RPMI8226 (cell line): ENCODE measurements around the gene ITPRID2.

Source experiments
- DNase-seq: peaks from one replicate; pipeline ENCODE4 v3.0.0-alpha.2; 2015

Gene ITPRID2

GRCh38 chr2:181882246-181883020, 9.1 kb upstream of the ITPRID2 start:
- no peak for DNase-seq

GRCh38 chr2:181884601-181885000, 6.9 kb upstream of the ITPRID2 start:
- DNase-seq = no peak

- DNase-seq = no peak
Measured at GRCh38 chr2:181885096-181885495, 6.4 kb upstream of the ITPRID2 start.

GRCh38 chr2:181886192-181886591, 5.3 kb upstream of the ITPRID2 start:
- DNase-seq = no peak

GRCh38 chr2:181887045-181887444, 4.5 kb upstream of the ITPRID2 start:
- DNase-seq = no peak

GRCh38 chr2:181889776-181890175, 1.8 kb upstream of the ITPRID2 start:
- no peak for DNase-seq

GRCh38 chr2:181890271-181890670, 1.3 kb upstream of the ITPRID2 start:
- DNase-seq = no peak

GRCh38 chr2:181891966-181892798, 652 bp downstream of the ITPRID2 start:
- DNase-seq = peak; percentile 81

GRCh38 chr2:181892799-181893435, 1.4 kb downstream of the ITPRID2 start:
- no peak for DNase-seq

- no peak for DNase-seq
Measured at GRCh38 chr2:181894381-181894780, 2.9 kb downstream of the ITPRID2 start.

- DNase-seq = no peak
Measured at GRCh38 chr2:181895818-181896217, 4.3 kb downstream of the ITPRID2 start.

- no peak for DNase-seq
Measured at GRCh38 chr2:181896286-181896685, 4.8 kb downstream of the ITPRID2 start.

- no peak for DNase-seq
Measured at GRCh38 chr2:181900007-181900651, 8.6 kb downstream of the ITPRID2 start.

GRCh38 chr2:181902625-181903024, 11.1 kb downstream of the ITPRID2 start:
- no peak for DNase-seq

- peak; percentile 46 for DNase-seq
Measured at GRCh38 chr2:181904022-181904632, 12.6 kb downstream of the ITPRID2 start.

- no peak for DNase-seq
Measured at GRCh38 chr2:181907057-181907456, 15.5 kb downstream of the ITPRID2 start.

GRCh38 chr2:181907635-181908034, 16.1 kb downstream of the ITPRID2 start:
- DNase-seq = no peak

- DNase-seq = no peak
Measured at GRCh38 chr2:181910028-181910831, 18.7 kb downstream of the ITPRID2 start.

GRCh38 chr2:181911830-181912229, 20.3 kb downstream of the ITPRID2 start:
- no peak for DNase-seq

GRCh38 chr2:181915102-181915501, 23.6 kb downstream of the ITPRID2 start:
- no peak for DNase-seq
